ENCODE results near the gene MYH2.

DNA sequence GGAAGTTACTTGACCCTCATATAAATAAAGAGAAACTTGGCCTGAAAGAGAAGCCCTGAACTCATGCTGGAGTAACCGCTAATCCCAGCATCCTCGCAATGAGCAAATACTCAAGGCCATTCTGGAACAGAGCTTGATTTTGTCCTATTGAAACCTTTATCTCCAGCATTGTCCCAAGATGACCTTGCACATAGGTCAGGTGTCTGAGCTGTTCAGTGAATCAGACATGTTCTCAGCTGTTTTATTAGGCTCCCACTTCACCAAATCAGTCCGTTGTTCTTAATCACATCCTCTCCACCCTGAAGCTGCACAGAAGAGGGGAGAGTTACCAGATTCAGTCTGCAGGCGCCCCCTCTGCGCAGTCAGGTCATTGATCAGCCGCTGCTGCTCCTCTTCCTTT lies 22.0 kb downstream of the MYH2 start:
- TF ChIP-seq PTBP1 (IDR thresholded peaks at IDR 0.05; ENCODE audit: low read depth, low read length, poor library complexity, severe bottlenecking) (no peak), HCFC1 (IDR thresholded peaks at IDR 0.05; ENCODE audit: low read depth, low read length) (no peak), ZNF614 (CRISPR knock-in tag; IDR thresholded peaks at IDR 0.05; ENCODE audit: borderline replicate concordance) (no peak), SIN3A (IDR thresholded peaks at IDR 0.05; ENCODE audit: borderline replicate concordance, low read depth, low read length) (no peak), EZH2 (conservative IDR thresholded peaks at IDR 0.05; ENCODE audit: low read depth, low read length) (no peak), ZNF10 (CRISPR knock-in tag; IDR thresholded peaks at IDR 0.05; ENCODE audit: borderline replicate concordance, low read depth) (no peak), MZF1 (CRISPR knock-in tag; IDR thresholded peaks at IDR 0.05; ENCODE audit: borderline replicate concordance) (no peak), BRCA1 (CRISPR knock-in tag; IDR thresholded peaks at IDR 0.05) (no peak)
- TF ChIP-seq, protein P1, sequence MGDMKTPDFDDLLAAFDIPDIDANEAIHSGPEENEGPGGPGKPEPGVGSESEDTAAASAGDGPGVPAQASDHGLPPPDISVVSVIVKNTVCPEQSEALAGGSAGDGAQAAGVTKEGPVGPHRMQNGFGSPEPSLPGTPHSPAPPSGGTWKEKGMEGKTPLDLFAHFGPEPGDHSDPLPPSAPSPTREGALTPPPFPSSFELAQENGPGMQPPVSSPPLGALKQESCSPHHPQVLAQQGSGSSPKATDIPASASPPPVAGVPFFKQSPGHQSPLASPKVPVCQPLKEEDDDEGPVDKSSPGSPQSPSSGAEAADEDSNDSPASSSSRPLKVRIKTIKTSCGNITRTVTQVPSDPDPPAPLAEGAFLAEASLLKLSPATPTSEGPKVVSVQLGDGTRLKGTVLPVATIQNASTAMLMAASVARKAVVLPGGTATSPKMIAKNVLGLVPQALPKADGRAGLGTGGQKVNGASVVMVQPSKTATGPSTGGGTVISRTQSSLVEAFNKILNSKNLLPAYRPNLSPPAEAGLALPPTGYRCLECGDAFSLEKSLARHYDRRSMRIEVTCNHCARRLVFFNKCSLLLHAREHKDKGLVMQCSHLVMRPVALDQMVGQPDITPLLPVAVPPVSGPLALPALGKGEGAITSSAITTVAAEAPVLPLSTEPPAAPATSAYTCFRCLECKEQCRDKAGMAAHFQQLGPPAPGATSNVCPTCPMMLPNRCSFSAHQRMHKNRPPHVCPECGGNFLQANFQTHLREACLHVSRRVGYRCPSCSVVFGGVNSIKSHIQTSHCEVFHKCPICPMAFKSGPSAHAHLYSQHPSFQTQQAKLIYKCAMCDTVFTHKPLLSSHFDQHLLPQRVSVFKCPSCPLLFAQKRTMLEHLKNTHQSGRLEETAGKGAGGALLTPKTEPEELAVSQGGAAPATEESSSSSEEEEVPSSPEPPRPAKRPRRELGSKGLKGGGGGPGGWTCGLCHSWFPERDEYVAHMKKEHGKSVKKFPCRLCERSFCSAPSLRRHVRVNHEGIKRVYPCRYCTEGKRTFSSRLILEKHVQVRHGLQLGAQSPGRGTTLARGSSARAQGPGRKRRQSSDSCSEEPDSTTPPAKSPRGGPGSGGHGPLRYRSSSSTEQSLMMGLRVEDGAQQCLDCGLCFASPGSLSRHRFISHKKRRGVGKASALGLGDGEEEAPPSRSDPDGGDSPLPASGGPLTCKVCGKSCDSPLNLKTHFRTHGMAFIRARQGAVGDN (CRISPR knock-in tag; IDR thresholded peaks at IDR 0.05), result no peak
- TF ChIP-seq, protein P2, sequence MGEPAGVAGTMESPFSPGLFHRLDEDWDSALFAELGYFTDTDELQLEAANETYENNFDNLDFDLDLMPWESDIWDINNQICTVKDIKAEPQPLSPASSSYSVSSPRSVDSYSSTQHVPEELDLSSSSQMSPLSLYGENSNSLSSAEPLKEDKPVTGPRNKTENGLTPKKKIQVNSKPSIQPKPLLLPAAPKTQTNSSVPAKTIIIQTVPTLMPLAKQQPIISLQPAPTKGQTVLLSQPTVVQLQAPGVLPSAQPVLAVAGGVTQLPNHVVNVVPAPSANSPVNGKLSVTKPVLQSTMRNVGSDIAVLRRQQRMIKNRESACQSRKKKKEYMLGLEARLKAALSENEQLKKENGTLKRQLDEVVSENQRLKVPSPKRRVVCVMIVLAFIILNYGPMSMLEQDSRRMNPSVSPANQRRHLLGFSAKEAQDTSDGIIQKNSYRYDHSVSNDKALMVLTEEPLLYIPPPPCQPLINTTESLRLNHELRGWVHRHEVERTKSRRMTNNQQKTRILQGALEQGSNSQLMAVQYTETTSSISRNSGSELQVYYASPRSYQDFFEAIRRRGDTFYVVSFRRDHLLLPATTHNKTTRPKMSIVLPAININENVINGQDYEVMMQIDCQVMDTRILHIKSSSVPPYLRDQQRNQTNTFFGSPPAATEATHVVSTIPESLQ (CRISPR knock-in tag; conservative IDR thresholded peaks at IDR 0.05), result no peak

Measured in HepG2 (cell line).